ENCODE data around the gene TWIST1. TPM values are rescaled to one million over a fixed set of nuclear protein-coding genes. Genes with fewer than 3 reads are reported as not detected.
A peak's percentile ranks its signal among the peaks of the same experiment; 100 is the strongest.

The TWIST1 gene
- total RNA-seq, 2 experiments from 2014 or later: not detected

DNA sequence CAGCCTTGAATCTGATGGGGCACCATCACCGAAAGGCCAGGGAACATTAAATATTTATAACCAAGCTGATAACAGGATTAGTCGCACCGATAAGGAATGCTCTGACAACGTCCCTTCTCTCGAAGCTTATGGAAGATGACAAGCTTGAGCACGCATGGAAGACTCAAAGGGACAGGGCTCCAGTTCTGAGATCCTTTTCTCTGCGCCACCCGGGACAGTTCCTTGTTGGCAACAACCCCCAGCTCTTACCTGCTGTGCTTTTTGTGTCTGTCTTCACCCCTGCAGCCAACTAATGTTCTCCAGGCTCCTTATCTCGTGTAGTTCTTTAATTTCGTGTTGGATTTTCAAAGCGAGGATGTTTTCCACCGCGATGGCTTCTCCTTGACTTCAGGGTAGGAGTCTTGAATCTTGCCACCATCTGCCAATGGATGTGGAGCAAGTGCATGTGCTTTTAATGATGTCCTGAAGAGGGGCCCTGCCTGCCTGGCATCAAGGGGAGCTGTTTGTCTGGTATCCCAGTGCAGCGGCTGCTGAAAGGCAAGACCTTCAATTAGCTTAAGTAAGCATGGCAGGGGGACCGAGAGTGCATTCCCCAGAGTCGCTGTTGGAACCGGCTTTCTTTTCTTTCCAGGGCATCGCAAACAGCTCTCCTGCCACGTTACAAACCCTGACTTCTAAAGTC is 28.1 kb upstream of the TWIST1 start:
- DNase-seq (no peak), ATAC-seq (ENCODE audit: poor library complexity) (no peak)
- Mint-ChIP-seq H3K36me3 (ENCODE audit: low read depth) (no peaks in the 10 kb centered on the region), H3K4me1 (ENCODE audit: low read depth) (no peaks in the 10 kb centered on the region), H3K9me3 (no peaks in the 10 kb centered on the region), H3K4me3 (no peak overlapping the region), H3K27me3 (peaks cover 48% of the 10 kb centered on the region), H3K27ac (no peak overlapping the region)
- intact Hi-C loops (cut with DNase I, micrococcal nuclease): no loop called here
- POLR2A ChIA-PET: no interaction called here
- no peaks in the 10 kb centered on the region for H3K36me3 ChIP-seq (ENCODE audit: insufficient read depth, low read length)
- CTCF ChIA-PET: no interaction called here
- no peak overlapping the region for H3K4me3 ChIP-seq (ENCODE audit: low read length)
- no peaks in the 10 kb centered on the region for H3K4me1 ChIP-seq (ENCODE audit: insufficient read depth, low read length)
- peaks cover 27 to 39% of the 10 kb centered on the region in 2 experiments for H3K27me3 ChIP-seq (ENCODE audit: control insufficient read depth in 1 of 2, insufficient read depth in 2 of 2, low read length in 2 of 2)
- peaks cover 0 to 25% of the 10 kb centered on the region in 2 experiments for H3K9me3 ChIP-seq (ENCODE audit: control insufficient read depth in 1 of 2, insufficient read depth in 1 of 2, low read length in 2 of 2)
- TF ChIP-seq, protein P1, sequence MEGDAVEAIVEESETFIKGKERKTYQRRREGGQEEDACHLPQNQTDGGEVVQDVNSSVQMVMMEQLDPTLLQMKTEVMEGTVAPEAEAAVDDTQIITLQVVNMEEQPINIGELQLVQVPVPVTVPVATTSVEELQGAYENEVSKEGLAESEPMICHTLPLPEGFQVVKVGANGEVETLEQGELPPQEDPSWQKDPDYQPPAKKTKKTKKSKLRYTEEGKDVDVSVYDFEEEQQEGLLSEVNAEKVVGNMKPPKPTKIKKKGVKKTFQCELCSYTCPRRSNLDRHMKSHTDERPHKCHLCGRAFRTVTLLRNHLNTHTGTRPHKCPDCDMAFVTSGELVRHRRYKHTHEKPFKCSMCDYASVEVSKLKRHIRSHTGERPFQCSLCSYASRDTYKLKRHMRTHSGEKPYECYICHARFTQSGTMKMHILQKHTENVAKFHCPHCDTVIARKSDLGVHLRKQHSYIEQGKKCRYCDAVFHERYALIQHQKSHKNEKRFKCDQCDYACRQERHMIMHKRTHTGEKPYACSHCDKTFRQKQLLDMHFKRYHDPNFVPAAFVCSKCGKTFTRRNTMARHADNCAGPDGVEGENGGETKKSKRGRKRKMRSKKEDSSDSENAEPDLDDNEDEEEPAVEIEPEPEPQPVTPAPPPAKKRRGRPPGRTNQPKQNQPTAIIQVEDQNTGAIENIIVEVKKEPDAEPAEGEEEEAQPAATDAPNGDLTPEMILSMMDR (IDR thresholded peaks at IDR 0.05): no peak
- H3K27ac ChIP-seq (ENCODE audit: low read depth in 1 of 2, low read length in 2 of 2): no peak overlapping the region

DNA sequence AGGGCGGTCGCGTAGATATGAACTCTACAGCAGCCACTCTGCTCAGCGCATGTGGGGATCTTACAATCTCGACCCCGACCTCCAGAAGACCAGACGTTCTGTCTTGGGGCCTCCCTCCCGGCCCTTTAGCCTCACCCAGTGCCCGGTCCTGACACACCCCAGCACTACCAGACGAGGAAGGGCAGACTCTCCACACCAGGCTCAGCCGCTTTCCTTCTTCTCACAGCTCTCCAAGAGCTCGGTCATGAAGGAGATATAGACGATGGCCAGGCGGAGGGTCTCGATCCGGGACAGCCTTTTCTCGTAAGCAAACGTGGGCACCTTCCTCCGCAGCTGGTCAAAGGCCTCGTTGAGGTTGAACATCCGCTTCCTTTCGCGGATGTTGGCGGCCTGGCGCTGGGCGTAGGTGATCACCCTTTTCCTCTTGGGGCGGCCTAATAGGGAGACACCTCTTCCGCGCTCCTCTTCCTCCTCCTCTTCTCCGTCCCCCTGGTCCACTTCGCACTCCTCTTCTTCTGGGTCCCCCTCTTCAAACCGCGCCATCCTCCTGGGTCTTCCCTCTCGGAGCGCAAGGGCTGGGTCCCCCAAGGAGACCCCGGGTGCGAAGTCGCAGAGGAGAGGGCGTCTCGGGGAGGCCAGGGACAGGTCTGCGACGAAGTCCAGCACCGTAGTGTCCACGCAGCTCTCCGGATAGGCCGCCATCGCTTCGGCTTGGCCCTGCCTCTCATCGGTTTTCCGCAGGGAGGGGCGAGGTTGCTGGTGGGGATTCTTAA is 27.4 kb upstream of the TWIST1 start, which contains the start of gene FERD3L:
FERD3L (minus strand) TSS at position 761 of the 773 bp plus-strand sequence; CDS start at position 702, 59 bp downstream.
- Histone ChIP-seq H3K36me3 (ENCODE audit: insufficient read depth, low read length) (no peaks in the 10 kb centered on the region), H3K9me3 (ENCODE audit: control insufficient read depth in 1 of 2, insufficient read depth in 1 of 2, low read length in 2 of 2) (peaks cover 0 to 25% of the 10 kb centered on the region in 2 experiments), H3K27ac (ENCODE audit: low read depth in 1 of 2, low read length in 2 of 2) (no peak within 1 kb of the TSS), H3K4me3 (ENCODE audit: low read length) (no peak within 1 kb of the TSS), H3K4me1 (ENCODE audit: insufficient read depth, low read length) (no peaks in the 10 kb centered on the region), H3K27me3 (ENCODE audit: control insufficient read depth in 1 of 2, insufficient read depth in 2 of 2, low read length in 2 of 2) (peaks cover 27 to 39% of the 10 kb centered on the region in 2 experiments)
- ChIA-PET CTCF (no interaction called here), POLR2A (no interaction called here)
- DNase-seq: peak in 1 of 14 experiments; percentile 3
- Mint-ChIP-seq H3K36me3 (ENCODE audit: low read depth) (no peaks in the 10 kb centered on the region), H3K4me1 (ENCODE audit: low read depth) (no peaks in the 10 kb centered on the region), H3K27me3 (peaks cover 48% of the 10 kb centered on the region), H3K27ac (no peak within 1 kb of the TSS), H3K4me3 (no peak within 1 kb of the TSS), H3K9me3 (no peaks in the 10 kb centered on the region)
- no peak for ATAC-seq (ENCODE audit: poor library complexity)
- TF ChIP-seq, protein P1 (IDR thresholded peaks at IDR 0.05): no peak
- intact Hi-C loops (cut with DNase I, micrococcal nuclease): no loop called here

DNA sequence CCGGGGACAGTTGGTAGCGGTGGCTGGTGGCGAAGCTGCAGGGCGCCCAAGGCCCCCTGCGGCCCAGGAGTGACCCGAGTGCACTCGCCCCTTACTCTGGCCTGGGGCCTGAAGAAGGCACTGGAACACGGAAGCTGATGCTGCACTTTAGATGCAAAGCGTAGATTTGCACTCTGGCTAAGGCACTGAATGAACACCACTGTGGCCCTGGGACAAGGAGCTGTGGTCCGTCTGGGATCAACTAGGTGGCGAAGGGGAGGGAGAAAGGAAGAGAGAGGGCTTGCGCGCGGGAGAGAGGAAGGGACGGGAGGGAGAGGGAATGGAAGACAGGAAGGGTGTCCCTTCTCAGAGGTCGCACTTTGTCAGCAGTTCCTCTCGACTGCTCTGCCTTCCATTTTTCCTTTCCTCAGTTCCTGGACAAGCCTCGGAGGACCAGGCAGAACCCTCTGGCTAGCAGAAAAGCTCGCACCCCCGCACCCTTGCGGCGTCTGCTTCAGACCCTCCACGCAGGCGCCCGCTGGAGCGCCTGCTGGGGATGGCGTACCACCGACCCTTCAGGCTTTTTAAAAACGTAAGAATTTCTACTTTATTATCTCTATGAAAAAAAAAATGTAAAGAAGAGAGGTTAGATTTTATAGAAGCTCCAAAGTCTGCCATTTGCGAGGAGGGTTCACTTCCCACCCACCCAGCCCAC is 26.6 kb upstream of the TWIST1 start:
- Mint-ChIP-seq H3K36me3 (ENCODE audit: low read depth) (no peaks in the 10 kb centered on the region), H3K4me1 (ENCODE audit: low read depth) (no peaks in the 10 kb centered on the region), H3K27ac (no peak overlapping the region), H3K9me3 (no peaks in the 10 kb centered on the region), H3K27me3 (peaks cover 48% of the 10 kb centered on the region), H3K4me3 (no peak overlapping the region)
- no peak overlapping the region for H3K27ac ChIP-seq (ENCODE audit: low read depth in 1 of 2, low read length in 2 of 2)
- intact Hi-C loops (cut with DNase I, micrococcal nuclease): no loop called here
- no peak overlapping the region for H3K4me3 ChIP-seq (ENCODE audit: low read length)
- H3K27me3 ChIP-seq (ENCODE audit: control insufficient read depth in 1 of 2, insufficient read depth in 2 of 2, low read length in 2 of 2): peaks cover 27 to 39% of the 10 kb centered on the region in 2 experiments
- ChIA-PET CTCF (no interaction called here), POLR2A (no interaction called here)
- H3K9me3 ChIP-seq (ENCODE audit: control insufficient read depth in 1 of 2, insufficient read depth in 1 of 2, low read length in 2 of 2): peaks cover 0 to 25% of the 10 kb centered on the region in 2 experiments
- no peaks in the 10 kb centered on the region for H3K4me1 ChIP-seq (ENCODE audit: insufficient read depth, low read length)
- ATAC-seq (ENCODE audit: poor library complexity) (no peak), DNase-seq (no peak)
- TF ChIP-seq, protein P1 (IDR thresholded peaks at IDR 0.05): no peak
- no peaks in the 10 kb centered on the region for H3K36me3 ChIP-seq (ENCODE audit: insufficient read depth, low read length)
